Hippocampal formation (tissue), 2 donors: ENCODE measurements around the gene HOXA3.

Source experiments
- DNase-seq, 2 donors: peaks; one replicate each; lab custom pipeline; 2025; lab: John Stamatoyannopoulos, UW

The HOXA3 gene

DNA sequence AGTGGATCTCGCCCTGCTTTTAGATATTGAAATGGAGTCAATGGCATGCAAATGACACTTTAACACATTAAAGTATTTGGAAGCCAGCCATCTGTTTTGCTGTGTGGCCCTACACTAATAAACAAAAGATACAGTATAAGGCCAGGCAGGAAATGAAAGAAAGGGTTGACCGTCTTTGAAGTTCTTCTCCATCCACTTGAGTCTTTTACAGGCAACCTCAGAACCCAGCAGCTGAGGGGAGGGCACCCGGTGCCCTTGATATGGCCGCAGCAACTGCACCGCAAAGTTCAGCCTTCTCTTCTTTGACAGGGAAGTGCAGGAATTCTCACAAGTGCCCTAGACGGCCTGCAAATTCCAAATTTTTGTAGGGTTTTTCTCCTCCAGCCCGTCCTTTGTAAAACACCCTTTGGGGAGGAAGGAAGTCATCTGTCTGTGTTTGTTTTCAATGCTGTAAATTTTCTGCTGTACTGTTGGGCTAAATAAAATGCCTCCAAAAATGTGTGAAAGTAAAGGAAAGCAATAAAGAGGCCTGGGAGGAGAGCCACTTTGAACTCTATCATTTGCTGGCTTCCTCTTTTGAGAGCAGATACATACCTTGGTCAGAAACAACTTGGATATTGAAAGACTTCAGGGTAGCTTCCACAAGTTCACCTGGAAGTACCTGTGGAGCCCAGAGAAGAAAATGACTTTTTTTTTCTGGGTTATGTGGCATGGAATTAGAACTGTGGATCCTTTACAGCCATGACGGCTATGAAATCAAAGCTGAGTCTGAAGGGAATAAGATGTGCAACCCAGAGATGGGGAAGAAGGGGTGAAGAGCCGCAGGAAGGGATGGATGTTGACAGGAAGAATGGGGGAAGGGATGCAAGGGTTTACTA, 60.2 kb downstream of the HOXA3 start:
- no peak for DNase-seq

DNA sequence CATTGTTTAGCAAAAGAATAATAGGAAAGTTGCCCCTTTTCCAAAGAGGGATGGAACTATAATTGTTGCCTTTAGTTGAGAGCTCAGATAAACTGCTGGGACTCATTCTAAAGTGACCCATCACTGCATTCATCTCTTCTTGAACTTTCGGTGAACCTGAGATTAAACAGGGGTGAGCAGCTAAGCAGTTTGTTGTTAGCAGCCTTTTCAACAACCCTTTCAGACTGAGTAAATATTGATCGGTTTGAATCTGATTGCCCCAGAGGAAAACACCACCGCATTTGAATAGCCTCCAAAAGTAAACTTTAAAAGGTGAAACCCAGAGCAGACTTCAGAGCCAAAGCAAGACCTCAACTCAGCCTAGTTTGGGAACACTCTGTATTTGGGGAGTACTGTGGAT, 61.3 kb downstream of the HOXA3 start:
- no peak for DNase-seq

DNA sequence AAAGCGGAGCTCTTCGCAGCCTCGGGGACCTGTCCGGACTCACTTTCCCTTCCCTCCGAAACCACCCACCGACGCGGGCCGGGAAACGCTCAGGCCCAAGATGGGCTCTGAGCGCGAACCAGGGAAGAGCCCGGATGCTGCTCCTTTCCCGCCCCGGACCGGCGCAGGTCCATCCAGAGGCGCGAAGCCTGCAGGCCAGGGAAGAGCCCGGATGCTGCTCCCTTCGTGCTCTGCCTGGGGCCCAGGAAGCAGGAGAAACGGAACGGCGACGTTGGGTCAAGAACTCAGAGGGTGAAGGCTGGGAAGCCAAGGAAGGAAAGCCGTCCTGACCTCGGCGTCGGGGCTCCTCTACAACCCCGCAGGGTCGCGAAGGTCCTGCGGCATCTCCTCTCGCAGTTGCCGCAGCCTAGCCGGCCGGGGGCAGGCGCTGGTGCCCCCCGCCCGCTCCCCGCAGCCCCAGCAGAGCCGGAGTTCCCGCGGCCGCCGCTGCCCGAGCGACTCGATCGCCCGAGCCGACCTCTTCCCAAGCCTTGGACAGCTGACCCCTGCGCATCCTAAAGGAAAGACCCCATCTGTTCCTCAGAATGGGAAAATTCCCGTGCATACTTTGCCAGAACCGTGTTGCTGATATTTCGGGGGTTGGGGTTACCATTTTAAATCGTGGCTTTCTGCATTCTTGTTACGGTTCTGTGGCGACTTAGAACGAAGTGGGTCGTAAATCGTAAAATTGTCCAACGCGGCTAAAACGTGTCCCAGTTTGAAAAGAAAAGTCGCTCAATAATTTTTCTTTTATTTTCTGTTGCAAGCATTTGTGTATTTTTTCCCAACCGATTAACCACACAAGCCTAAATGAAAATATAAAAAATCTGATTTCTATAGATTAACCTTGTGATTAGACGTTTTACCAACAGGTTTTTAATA, 64.1 kb downstream of the HOXA3 start:
- no peak for DNase-seq

DNA sequence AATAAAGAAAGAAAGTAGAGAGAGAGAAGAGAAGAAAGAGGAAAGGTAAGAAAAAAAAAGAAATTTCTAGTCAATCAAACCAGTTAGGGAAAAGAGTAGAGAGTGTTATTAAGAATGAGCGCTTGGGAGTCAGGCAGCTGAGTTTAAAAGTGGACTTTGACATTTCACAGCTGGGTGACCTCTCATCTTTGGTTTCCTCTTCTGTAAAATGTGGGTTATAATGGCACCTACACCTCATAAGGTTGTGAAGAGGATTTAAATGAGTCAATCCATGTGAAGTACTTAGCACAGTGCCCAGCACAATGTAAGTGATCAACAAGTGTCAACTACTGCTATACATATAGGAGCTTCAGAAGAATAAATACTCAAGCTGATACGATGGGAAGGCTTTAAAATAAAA, 68.7 kb downstream of the HOXA3 start:
- DNase-seq = no peak

DNA sequence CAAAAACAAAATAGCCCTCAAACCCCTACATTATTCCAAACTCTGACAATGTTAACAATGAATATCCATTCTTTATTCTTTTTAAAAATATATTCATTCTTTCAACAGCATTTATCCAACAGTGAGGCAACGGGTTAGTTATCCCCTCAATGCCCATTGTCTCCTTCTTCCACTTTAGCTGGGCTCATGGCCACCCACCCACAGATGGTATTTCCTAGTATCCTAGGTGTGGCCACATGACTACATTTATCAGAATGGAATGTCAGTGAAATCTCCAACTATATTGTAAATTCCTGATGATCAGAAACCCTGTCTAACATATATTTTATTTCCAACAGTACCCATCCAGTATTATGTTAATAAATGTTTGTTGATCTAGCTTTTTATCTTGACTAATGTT, 70.2 kb downstream of the HOXA3 start:
- DNase-seq = no peak

- no peak for DNase-seq
Measured at GRCh38 chr7:27080844-27081436, 71.4 kb downstream of the HOXA3 start.

- DNase-seq = no peak
Measured at GRCh38 chr7:27079234-27079975, 73.0 kb downstream of the HOXA3 start.

GRCh38 chr7:27078616-27079233, 73.7 kb downstream of the HOXA3 start:
- no peak for DNase-seq

DNA sequence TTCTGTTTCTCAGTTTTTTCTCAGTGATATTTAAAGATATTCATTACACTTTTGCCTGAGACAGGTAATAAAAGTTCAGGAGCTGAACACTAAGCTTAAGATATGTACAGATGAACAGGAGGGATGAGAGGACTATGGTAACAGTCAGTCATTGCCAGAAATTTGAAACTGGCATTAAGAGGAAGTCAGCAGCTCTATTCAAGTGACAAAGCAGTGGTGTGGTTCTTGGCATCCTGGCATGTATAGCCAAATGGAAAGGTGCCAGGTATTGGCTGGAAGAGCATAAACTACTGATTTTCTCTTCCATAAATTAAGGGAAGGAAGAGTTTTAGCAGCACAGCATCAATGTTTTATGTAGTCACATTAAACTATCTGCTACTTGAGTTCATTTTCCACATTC, 79.3 kb downstream of the HOXA3 start:
- no peak for DNase-seq

GRCh38 chr7:27071622-27072390, 80.6 kb downstream of the HOXA3 start:
- no peak for DNase-seq

GRCh38 chr7:27068259-27068658, 84.1 kb downstream of the HOXA3 start:
- DNase-seq = no peak

DNA sequence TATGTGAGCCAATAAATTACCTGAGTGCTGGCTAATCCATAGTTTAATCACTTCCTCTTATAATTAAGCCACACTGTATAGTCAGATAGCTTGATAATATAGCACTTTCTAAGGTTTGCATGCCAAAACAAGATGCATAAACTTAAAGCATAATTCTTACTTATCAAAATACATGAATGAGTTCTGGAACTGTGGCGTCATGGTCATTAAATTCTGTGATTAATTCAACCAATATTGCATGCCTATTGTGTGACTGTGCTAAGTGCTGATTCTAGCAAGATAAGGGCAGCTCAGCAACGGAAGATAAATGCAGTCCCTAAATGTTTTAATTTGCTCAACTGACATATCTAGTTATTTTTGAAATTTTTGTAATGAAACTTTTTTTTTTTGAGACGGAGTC, 86.2 kb downstream of the HOXA3 start:
- DNase-seq = no peak

DNA sequence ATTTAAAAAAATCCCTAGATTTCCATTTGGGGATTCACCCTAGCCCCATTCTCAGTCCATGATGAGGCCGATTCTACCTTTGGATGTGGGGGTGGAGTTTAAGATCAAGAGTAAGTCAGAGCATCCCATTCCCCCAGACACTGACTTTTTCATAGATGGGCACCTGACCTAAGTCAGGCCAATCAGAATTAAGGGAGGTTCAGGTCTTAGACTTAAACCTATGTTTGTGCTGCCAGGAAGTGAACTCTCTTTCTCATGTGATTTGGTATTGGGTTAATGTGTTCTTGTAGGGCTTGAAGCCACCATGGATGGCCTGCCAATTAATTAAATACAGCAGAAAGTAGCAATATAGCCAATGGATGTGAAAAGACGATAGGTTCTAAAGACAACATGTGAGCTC, 86.7 kb downstream of the HOXA3 start:
- no peak for DNase-seq

DNA sequence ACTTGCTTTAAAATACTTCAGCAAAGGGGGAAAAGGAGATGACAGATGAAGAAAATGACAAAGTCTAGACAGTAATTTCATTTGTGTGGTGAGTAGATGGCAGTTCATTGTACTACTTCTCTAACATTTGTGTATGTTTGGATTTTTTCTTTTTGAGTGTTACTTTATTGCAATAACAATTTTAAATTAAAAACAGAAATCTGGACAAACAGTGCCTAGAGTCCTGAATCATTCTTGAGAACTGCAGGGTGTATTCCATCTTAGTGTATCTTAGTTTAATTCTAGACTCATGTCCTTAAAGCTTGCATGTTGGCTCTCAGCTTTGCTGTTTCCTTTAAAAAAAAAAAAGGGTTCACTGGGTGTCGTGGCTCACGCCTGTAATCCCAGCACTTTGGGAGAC, 87.7 kb downstream of the HOXA3 start:
- DNase-seq = no peak

DNA sequence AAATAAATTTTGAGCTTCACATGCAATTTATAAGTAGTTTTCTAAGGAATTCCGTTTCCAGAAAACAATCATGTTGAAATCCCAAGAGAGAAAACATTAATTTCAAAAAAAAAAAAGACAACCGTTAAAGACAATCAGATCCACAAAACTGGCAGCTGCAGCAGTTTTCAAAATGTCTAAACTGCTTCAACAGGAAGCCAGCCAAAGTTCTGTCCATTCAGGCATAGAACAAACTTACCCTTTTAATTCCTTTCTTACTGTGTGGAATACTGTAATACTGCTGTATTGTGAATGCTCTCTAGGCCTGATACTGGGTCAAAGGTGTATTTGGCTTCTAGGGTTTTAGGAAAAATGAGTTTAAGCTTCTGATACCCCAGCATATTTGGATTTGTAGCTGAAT, 88.2 kb downstream of the HOXA3 start:
- no peak for DNase-seq

DNA sequence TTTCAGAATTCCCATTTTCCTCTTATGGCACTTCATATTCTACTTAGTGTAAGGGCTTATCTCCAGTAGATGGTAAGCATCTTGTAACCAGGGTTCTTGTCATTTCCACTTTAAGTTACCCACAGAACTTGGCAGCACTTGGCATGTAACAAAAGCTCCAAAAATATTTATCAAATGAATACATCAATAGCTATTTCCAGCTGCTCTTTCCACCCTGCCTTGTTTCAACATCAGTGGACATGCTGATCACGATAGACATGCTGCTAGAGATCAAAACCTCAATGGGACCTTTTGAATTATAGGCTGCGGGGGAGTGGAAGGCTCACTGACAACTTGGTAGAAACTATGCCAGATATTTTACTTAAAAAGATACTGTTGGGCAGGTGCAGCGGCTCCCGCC, 89.4 kb downstream of the HOXA3 start:
- DNase-seq = no peak
